GM06990 (cell line): ENCODE data around the gene PTK7.

Experiments
- DNase-seq: peaks from one replicate; pipeline ENCODE4 v3.0.0-alpha.2; 2011; ENCODE audit not compliant: insufficient read length; ENCODE audit errors: extremely low read depth
- H3K27me3 ChIP-seq: replicated peaks from 2 replicates; pipeline ENCODE4 v1.6.0; 2011; ENCODE audit warnings: low read length; ENCODE audit not compliant: control insufficient read depth, insufficient read depth
- H3K36me3 ChIP-seq: 2 replicates; pipeline ENCODE4 v1.5.1; 2011; ENCODE audit warnings: low read length; ENCODE audit not compliant: control insufficient read depth, insufficient read depth
- H3K4me3 ChIP-seq: replicated peaks from 2 replicates; pipeline ENCODE4 v1.5.1; 2011; ENCODE audit warnings: low read depth, mild to moderate bottlenecking, control low read depth, low read length
- CTCF ChIP-seq: IDR thresholded peaks from 2 replicates; pipeline ENCODE4 v1.5.1; 2011; ENCODE audit warnings: low read length, control low read depth, mild to moderate bottlenecking, inconsistent platforms; ENCODE audit not compliant: insufficient read depth, poor library complexity, severe bottlenecking

The PTK7 gene

GRCh38 chr6:43192911-43193310 is 116.8 kb downstream of the PTK7 start:
- no peak for TF ChIP-seq CTCF
- Histone ChIP-seq H3K36me3 (peaks cover 19% of the 10 kb centered on the region), H3K4me3 (no peak overlapping the region), H3K27me3 (no peaks in the 10 kb centered on the region)
- DNase-seq, result no peak

GRCh38 chr6:43193929-43194328 is 117.8 kb downstream of the PTK7 start:
- H3K4me3 ChIP-seq, result no peak overlapping the region
- peaks cover 22% of the 10 kb centered on the region for H3K36me3 ChIP-seq
- no peak for TF ChIP-seq CTCF
- H3K27me3 ChIP-seq, result no peaks in the 10 kb centered on the region
- DNase-seq, result no peak

GRCh38 chr6:43196337-43196736 is 120.2 kb downstream of the PTK7 start:
- TF ChIP-seq CTCF, result no peak
- Histone ChIP-seq H3K27me3 (no peaks in the 10 kb centered on the region), H3K36me3 (peaks cover 33% of the 10 kb centered on the region), H3K4me3 (no peak overlapping the region)
- DNase-seq, result no peak

GRCh38 chr6:43199912-43200311 is 123.8 kb downstream of the PTK7 start:
- DNase-seq, result no peak
- Histone ChIP-seq H3K4me3 (no peak overlapping the region), H3K27me3 (no peaks in the 10 kb centered on the region), H3K36me3 (peaks cover 38% of the 10 kb centered on the region)
- TF ChIP-seq CTCF, result no peak

GRCh38 chr6:43200541-43200940 is 124.4 kb downstream of the PTK7 start:
- Histone ChIP-seq H3K36me3 (peaks cover 39% of the 10 kb centered on the region), H3K27me3 (no peaks in the 10 kb centered on the region), H3K4me3 (no peak overlapping the region)
- DNase-seq, result no peak
- TF ChIP-seq CTCF, result no peak

GRCh38 chr6:43202451-43202850 is 126.3 kb downstream of the PTK7 start:
- H3K4me3 ChIP-seq, result no peak overlapping the region
- no peaks in the 10 kb centered on the region for H3K27me3 ChIP-seq
- H3K36me3 ChIP-seq, result peaks cover 33% of the 10 kb centered on the region
- TF ChIP-seq CTCF, result no peak
- no peak for DNase-seq
